H9 (cell line): ENCODE data around the gene HOXB8. TPM values are rescaled to one million over a fixed set of nuclear protein-coding genes. Genes with fewer than 3 reads are reported as not detected.

Experiments used
- DNase-seq: peaks from one replicate; pipeline ENCODE4 v3.0.0-alpha.2; 2017
- H2AFZ ChIP-seq: one replicate; pipeline ENCODE4 v1.6.1; 2013; ENCODE audit warnings: mild to moderate bottlenecking, low read length, control low read depth, moderate library complexity
- H2AK5ac ChIP-seq: 2 replicates; pipeline ENCODE4 v1.6.1; 2013; ENCODE audit warnings: low read length, control low read depth, mixed read lengths; ENCODE audit not compliant: insufficient read length
- H2BK120ac ChIP-seq: one replicate; pipeline ENCODE4 v1.6.1; 2013; ENCODE audit warnings: low read depth, mild to moderate bottlenecking, low read length, control low read depth, inconsistent platforms; ENCODE audit not compliant: poor library complexity, severe bottlenecking
- H2BK12ac ChIP-seq: 2 replicates; pipeline ENCODE4 v1.6.1; 2013; ENCODE audit warnings: low read length, control low read depth, mixed read lengths, low read depth; ENCODE audit not compliant: insufficient read length
- H2BK15ac ChIP-seq: 2 replicates; pipeline ENCODE4 v1.6.1; 2013; ENCODE audit warnings: low read depth, low read length, control low read depth
- H2BK20ac ChIP-seq: one replicate; pipeline ENCODE4 v1.6.1; 2013; ENCODE audit warnings: low read depth, mild to moderate bottlenecking, low read length, control low read depth, inconsistent platforms; ENCODE audit not compliant: poor library complexity, severe bottlenecking
- H2BK5ac ChIP-seq: 2 replicates; pipeline ENCODE4 v1.6.1; 2013; ENCODE audit warnings: low read length, control low read depth, mixed read lengths; ENCODE audit not compliant: insufficient read length
- H3K14ac ChIP-seq: 2 replicates; pipeline ENCODE4 v1.6.1; 2013; ENCODE audit warnings: low read length, control low read depth; ENCODE audit not compliant: insufficient read depth
- H3K18ac ChIP-seq: 2 replicates; pipeline ENCODE4 v1.6.1; 2013; ENCODE audit warnings: low read depth, mild to moderate bottlenecking, mixed read lengths, low read length, control low read depth; ENCODE audit not compliant: insufficient read length
- H3K23ac ChIP-seq: 2 replicates; pipeline ENCODE4 v1.6.1; 2013; ENCODE audit warnings: low read length, control low read depth, mixed read lengths, low read depth; ENCODE audit not compliant: insufficient read length
- H3K23me2 ChIP-seq: 2 replicates; pipeline ENCODE4 v1.6.1; 2013; ENCODE audit warnings: low read depth, mild to moderate bottlenecking, mixed read lengths, low read length, control low read depth; ENCODE audit not compliant: insufficient read length, poor library complexity, severe bottlenecking
- H3K27ac ChIP-seq: 2 replicates; pipeline ENCODE4 v1.5.1; 2013; ENCODE audit warnings: low read length, control low read depth, mixed read lengths, low read depth; ENCODE audit not compliant: insufficient read length
- H3K27me3 ChIP-seq: 2 replicates; pipeline ENCODE4 v1.6.1; 2013; ENCODE audit warnings: low read length, control low read depth, inconsistent platforms; ENCODE audit not compliant: insufficient read depth
- H3K4ac ChIP-seq: 2 replicates; pipeline ENCODE4 v1.6.1; 2013; ENCODE audit warnings: low read depth, mild to moderate bottlenecking, control low read depth, inconsistent platforms, low read length, moderate library complexity
- H3K4me1 ChIP-seq: 2 replicates; pipeline ENCODE4 v1.6.1; 2013; ENCODE audit warnings: low read length, control low read depth, inconsistent platforms; ENCODE audit not compliant: insufficient read depth
- H3K4me2 ChIP-seq: 2 replicates; pipeline ENCODE4 v1.6.1; 2013; ENCODE audit warnings: low read length, control low read depth, mixed read lengths; ENCODE audit not compliant: insufficient read length, insufficient read depth
- H3K56ac ChIP-seq: 2 replicates; pipeline ENCODE4 v1.6.1; 2013; ENCODE audit warnings: low read depth, mild to moderate bottlenecking, mixed read lengths, low read length, control low read depth; ENCODE audit not compliant: insufficient read length
- H3K79me1 ChIP-seq: 2 replicates; pipeline ENCODE4 v1.6.1; 2013; ENCODE audit warnings: low read depth, mild to moderate bottlenecking, moderate library complexity, low read length, control low read depth, inconsistent platforms; ENCODE audit not compliant: insufficient read depth, poor library complexity, severe bottlenecking
- H3K79me2 ChIP-seq: 2 replicates; pipeline ENCODE4 v1.6.1; 2013; ENCODE audit warnings: low read length, control low read depth, inconsistent platforms; ENCODE audit not compliant: insufficient read depth
- H3K9ac ChIP-seq: 2 replicates; pipeline ENCODE4 v1.6.1; 2013; ENCODE audit warnings: low read length, control low read depth, mixed read lengths; ENCODE audit not compliant: insufficient read length; ENCODE audit errors: extremely low read depth
- H3K9me3 ChIP-seq: one replicate; pipeline ENCODE4 v1.6.1; 2013; ENCODE audit warnings: low read depth, low read length, inconsistent platforms; ENCODE audit not compliant: control insufficient read depth
- H3T11ph ChIP-seq: one replicate; pipeline ENCODE4 v1.6.1; 2013; ENCODE audit warnings: mild to moderate bottlenecking, low read length, control low read depth, inconsistent platforms
- H4K20me1 ChIP-seq: one replicate; pipeline ENCODE4 v1.6.1; 2013; ENCODE audit not compliant: control insufficient read depth, insufficient read length, insufficient read depth
- H4K5ac ChIP-seq: 2 replicates; pipeline ENCODE4 v1.6.1; 2013; ENCODE audit warnings: low read depth, mild to moderate bottlenecking, mixed read lengths, low read length, control low read depth; ENCODE audit not compliant: insufficient read length
- H4K8ac ChIP-seq: replicated peaks from 2 replicates; pipeline ENCODE4 v1.6.1; 2013; ENCODE audit warnings: low read length, control low read depth, mixed read lengths, low read depth; ENCODE audit not compliant: insufficient read length
- H4K91ac ChIP-seq: 2 replicates; pipeline ENCODE4 v1.6.1; 2013; ENCODE audit warnings: low read depth, mild to moderate bottlenecking, moderate library complexity, mixed read lengths, low read length, control low read depth; ENCODE audit not compliant: insufficient read length
- H3K27ac Mint-ChIP-seq, 3 experiments: 2 replicates in 2 of 3; 3 replicates in 1 of 3; pipeline ENCODE4 v1.8.0; 2020 to 2021; ENCODE audit warnings: mixed read lengths in 3 of 3, mild to moderate bottlenecking in 1 of 3, moderate library complexity in 1 of 3
- H3K27me3 Mint-ChIP-seq: 2 replicates; pipeline ENCODE4 v1.8.0; 2021; ENCODE audit warnings: low read depth, mild to moderate bottlenecking, moderate library complexity, mixed read lengths
- H3K36me3 Mint-ChIP-seq, 3 experiments: 2 replicates in 2 of 3; 3 replicates in 1 of 3; pipeline ENCODE4 v1.8.0; 2020 to 2021; ENCODE audit warnings: low read depth in 3 of 3, mixed read lengths in 3 of 3; ENCODE audit not compliant: insufficient read depth in 1 of 3
- H3K4me1 Mint-ChIP-seq, 2 experiments: 2 replicates each; pipeline ENCODE4 v1.8.0; 2020; ENCODE audit warnings: mixed read lengths in 2 of 2
- H3K4me3 Mint-ChIP-seq, 2 experiments: 2 replicates in 1 of 2; 3 replicates in 1 of 2; pipeline ENCODE4 v1.8.0; 2020 to 2021; ENCODE audit warnings: mild to moderate bottlenecking in 2 of 2, mixed read lengths in 2 of 2, moderate library complexity in 1 of 2
- H3K9me3 Mint-ChIP-seq, 2 experiments: 2 replicates in 1 of 2; 3 replicates in 1 of 2; pipeline ENCODE4 v1.8.0; 2020; ENCODE audit warnings: mild to moderate bottlenecking in 2 of 2, mixed read lengths in 2 of 2, moderate library complexity in 1 of 2
- WGBS: extraction: QIAGEN DNeasy Blood & Tissue Kit; methylation state at CpG from one replicate; pipeline ENCODE4 v1.1.7; 2013; ENCODE audit warnings: missing lambda C conversion rate, low lambda C conversion rate, mixed read lengths; ENCODE audit not compliant: insufficient read length; ENCODE audit errors: extremely low coverage; 5-methylcytosine and 5-hydroxymethylcytosine counted together
- total RNA-seq: library from RNA; stranded (reverse); gene quantifications from 2 replicates; pipeline ENCODE4 v1.2.1, GENCODE V29; 2021
- TF ChIP-seq, protein P1 (sequence below): fragments of 200-600 bp; sonication (generic); conservative IDR thresholded peaks from 3 replicates; pipeline ENCODE4 v1.8.0; 2021; ENCODE audit warnings: antibody characterized with exemption, mild to moderate bottlenecking

The HOXB8 gene
- total RNA-seq, 1 experiment from 2014 or later, result not detected

DNA sequence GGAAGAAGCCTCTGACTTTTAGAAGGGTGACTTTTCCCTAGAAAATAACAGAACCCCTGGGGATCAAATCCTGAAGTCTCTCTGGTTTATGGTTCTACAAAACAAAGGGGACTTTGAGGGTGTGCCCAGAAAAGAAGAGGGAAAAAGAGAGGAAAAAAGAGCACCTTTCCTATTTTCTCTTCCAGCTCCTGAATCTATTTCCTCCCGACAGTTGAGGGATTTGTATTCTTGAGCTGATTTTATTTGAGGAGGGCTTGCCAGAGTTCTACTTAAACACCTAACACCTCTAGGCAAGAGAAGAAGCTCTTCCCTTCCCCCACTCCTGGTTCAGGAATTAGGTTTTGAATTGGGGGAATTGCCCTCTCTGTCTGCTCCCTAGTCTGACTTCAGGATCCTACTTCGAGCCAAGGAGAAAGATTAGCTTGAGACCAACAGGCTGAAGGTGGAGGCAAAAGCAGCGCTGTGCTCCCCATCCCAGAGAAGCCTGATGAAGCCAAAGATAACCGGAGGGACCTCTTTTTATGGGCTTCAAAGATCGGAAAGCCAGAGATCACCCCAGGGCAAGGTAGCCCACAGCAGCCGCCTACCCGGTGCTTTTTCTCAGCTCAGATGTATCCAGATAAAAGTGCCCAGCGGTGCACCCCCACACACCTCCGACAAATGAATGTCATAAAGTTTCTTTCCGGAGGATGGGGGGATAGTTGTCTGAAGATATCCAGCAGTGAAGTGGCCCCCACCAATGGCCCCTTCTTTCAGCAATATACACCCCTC lies 25.8 kb downstream of the HOXB8 start:
- Histone ChIP-seq H2BK15ac (no peak overlapping the region), H4K91ac (no peak overlapping the region), H4K8ac (no peak overlapping the region), H3K79me2 (no peaks in the 10 kb centered on the region), H4K20me1 (no peaks in the 10 kb centered on the region), H3K27ac (no peak overlapping the region), H3K23me2 (peaks cover 3% of the 10 kb centered on the region), H3K27me3 (peaks cover 98% of the 10 kb centered on the region), H2BK120ac (no peak overlapping the region), H3K18ac (no peak overlapping the region), H4K5ac (no peak overlapping the region), H3K23ac (no peak overlapping the region), H3K4ac (no peak overlapping the region), H2AK5ac (no peak overlapping the region), H2BK5ac (no peak overlapping the region), H2BK20ac (no peak overlapping the region), H3K79me1 (no peaks in the 10 kb centered on the region), H3K9ac (no peak overlapping the region), H3K56ac (no peak overlapping the region), H3K14ac (no peak overlapping the region), H3T11ph (no peak overlapping the region), H3K4me1 (no peaks in the 10 kb centered on the region), H3K4me2 (no peak overlapping the region), H2BK12ac (no peak overlapping the region), H3K9me3 (no peaks in the 10 kb centered on the region), H2AFZ (no peak overlapping the region)
- TF ChIP-seq, protein P1, sequence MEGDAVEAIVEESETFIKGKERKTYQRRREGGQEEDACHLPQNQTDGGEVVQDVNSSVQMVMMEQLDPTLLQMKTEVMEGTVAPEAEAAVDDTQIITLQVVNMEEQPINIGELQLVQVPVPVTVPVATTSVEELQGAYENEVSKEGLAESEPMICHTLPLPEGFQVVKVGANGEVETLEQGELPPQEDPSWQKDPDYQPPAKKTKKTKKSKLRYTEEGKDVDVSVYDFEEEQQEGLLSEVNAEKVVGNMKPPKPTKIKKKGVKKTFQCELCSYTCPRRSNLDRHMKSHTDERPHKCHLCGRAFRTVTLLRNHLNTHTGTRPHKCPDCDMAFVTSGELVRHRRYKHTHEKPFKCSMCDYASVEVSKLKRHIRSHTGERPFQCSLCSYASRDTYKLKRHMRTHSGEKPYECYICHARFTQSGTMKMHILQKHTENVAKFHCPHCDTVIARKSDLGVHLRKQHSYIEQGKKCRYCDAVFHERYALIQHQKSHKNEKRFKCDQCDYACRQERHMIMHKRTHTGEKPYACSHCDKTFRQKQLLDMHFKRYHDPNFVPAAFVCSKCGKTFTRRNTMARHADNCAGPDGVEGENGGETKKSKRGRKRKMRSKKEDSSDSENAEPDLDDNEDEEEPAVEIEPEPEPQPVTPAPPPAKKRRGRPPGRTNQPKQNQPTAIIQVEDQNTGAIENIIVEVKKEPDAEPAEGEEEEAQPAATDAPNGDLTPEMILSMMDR, result no peak
- Mint-ChIP-seq H3K27me3 (peaks cover 100% of the 10 kb centered on the region), H3K4me1 (peaks cover 13 to 30% of the 10 kb centered on the region in 2 experiments), H3K36me3 (no peaks in the 10 kb centered on the region; a peak in 1 of 7 replicates), H3K27ac (no peak overlapping the region), H3K9me3 (peaks cover 7 to 11% of the 10 kb centered on the region in 2 experiments; a peak in 3 of 5 replicates), H3K4me3 (no peak overlapping the region)
- WGBS, result no CpG with 5 or more reads among the region's 10 CpGs
- DNase-seq, result no peak
